ENCODE data around the gene PCDHGC5. TPM values are rescaled to one million over a fixed set of nuclear protein-coding genes. Genes with fewer than 3 reads are reported as not detected.
A peak's percentile ranks its signal among the peaks of the same experiment; 100 is the strongest.

PCDHGC5 gene
- total RNA-seq, 5 donors from 2014 or later (not counting 1 experiment from before 2014, with no cell fraction given) = not detected

DNA sequence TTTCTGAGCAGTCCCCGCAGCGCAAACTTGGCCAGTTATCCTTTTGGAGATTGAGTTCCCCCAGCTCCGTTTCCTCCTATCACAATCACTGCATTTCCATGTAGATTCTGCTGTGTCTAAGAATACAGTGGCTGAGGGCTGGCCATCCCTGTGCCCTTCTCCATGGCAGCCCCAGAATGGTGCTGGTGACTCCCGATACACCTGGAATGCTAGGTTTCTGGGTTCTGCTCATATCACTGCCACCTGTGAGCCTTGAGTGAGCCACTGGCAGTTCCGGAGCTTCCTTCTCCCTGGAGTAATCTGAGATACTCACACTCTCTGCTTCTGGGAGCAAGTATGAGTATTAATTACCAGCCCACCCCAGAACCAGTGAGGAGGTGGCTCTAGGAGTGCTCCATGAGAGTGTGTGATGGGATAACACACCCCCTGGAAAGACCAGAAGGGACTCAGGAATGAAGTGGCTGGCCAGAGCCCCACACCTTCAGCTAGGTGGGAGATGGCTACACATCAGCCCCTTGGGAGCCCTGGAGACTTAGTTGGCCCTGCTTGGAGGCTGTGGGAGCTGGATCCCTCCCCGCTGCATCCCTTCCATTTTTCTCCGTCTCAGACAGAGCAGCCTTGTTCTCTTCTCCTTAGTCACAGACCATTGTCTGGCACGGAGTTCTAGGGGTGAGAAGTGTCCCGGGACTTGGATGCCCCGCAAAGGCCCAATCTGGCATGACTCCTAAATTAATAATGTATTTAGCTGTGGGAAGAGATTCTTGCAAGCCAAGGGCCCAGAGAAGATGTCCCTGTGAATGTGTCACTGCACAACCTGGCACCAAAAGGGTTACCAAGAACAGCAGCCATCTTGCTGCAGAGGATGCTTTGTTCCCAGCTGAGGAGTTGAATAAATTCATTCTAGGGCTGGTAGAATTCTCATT lies 4.9 kb downstream of the PCDHGC5 start:
- no peak overlapping the region for H3K27ac ChIP-seq (ENCODE audit: low read length)
- peak in 1 of 35 experiments; percentile 8 for DNase-seq
- POLR2A ChIA-PET = no interaction called here
- Mint-ChIP-seq H3K4me1 (peaks cover 14 to 19% (median 16%) of the 10 kb centered on the region in 3 donors), H3K9me3 (no peaks in the 10 kb centered on the region), H3K27ac (no peak overlapping the region), H3K36me3 (no peaks in the 10 kb centered on the region), H3K4me3 (peak overlapping the region in 1 of 3 donors; percentile 77), H3K27me3 (peaks cover 73 to 81% of the 10 kb centered on the region in 2 donors)
- WGBS (ENCODE audit: insufficient coverage) = 93% methylated on average over 3 of the region's 10 CpGs
- no peak overlapping the region for H3K4me3 ChIP-seq (ENCODE audit: control insufficient read depth in 1 of 2, extremely low read depth in 1 of 2, low read length in 1 of 2)
- H3K4me1 ChIP-seq (ENCODE audit: control insufficient read depth in 1 of 2, extremely low read depth in 1 of 2, insufficient read depth in 2 of 2, low read length in 2 of 2) = peaks cover 0 to 16% of the 10 kb centered on the region in 2 experiments
- no peak for ATAC-seq (replicated peaks in 1 of 4)
- no peaks in the 10 kb centered on the region for H3K9me3 ChIP-seq
- CTCF ChIA-PET = interaction anchor here in 1 of 2 donors (1.4 kb wide), 1 partner anchor 7 kb away, joined by 5 read pairs; no protein-coding TSS in a partner anchor
- peaks cover 11 to 86% of the 10 kb centered on the region in 2 experiments for H3K27me3 ChIP-seq (replicated peaks in 1 of 2; ENCODE audit: control insufficient read depth in 2 of 2, extremely low read depth in 1 of 2, insufficient read depth in 2 of 2, low read length in 1 of 2)
- H3K36me3 ChIP-seq (ENCODE audit: control insufficient read depth in 2 of 2, extremely low read depth in 1 of 2, insufficient read depth in 1 of 2, low read length in 1 of 2) = no peaks in the 10 kb centered on the region

DNA sequence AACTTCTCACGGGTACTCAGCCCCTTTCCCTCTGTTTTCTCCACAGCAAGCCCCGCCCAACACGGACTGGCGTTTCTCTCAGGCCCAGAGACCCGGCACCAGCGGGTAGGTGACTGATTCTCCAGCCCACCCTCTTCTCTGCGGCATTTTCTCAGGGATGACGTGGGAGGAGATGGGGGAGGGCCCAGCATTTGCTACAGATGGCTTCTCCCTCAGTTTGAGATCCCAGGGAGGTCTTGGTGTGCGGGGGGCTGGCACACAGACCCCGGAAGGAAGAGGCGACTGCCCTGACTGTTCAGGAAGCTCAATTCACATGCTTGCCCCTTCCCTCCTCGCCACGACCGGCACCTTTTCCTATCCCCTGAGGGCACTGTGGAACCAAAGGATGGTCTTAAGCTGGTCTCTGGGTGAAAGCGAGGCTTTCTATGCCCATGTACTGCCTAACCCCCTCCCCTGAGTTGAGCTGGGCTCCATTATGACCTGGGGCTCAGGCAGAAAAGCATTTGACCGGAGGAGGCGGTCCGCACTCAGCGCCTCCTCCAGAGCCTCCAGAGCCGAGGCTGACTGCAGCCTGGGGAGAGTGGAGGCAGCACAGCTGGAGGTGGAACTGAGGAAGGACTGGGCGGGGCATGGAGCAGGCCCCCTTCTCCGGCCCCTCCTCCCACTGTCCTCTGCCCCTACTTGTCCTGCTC lies 6.0 kb downstream of the PCDHGC5 start:
- H3K4me1 Mint-ChIP-seq = peaks cover 14 to 19% (median 16%) of the 10 kb centered on the region in 3 donors
- peaks cover 63 to 75% of the 10 kb centered on the region in 2 donors for H3K27me3 Mint-ChIP-seq
- H3K9me3 ChIP-seq = no peaks in the 10 kb centered on the region
- no peak overlapping the region for H3K4me3 ChIP-seq (ENCODE audit: control insufficient read depth in 1 of 2, extremely low read depth in 1 of 2, low read length in 1 of 2)
- peaks cover 10 to 74% of the 10 kb centered on the region in 2 experiments for H3K27me3 ChIP-seq (replicated peaks in 1 of 2; ENCODE audit: control insufficient read depth in 2 of 2, extremely low read depth in 1 of 2, insufficient read depth in 2 of 2, low read length in 1 of 2)
- H3K9me3 Mint-ChIP-seq = no peaks in the 10 kb centered on the region
- H3K36me3 ChIP-seq (ENCODE audit: control insufficient read depth in 2 of 2, extremely low read depth in 1 of 2, insufficient read depth in 1 of 2, low read length in 1 of 2) = no peaks in the 10 kb centered on the region
- CTCF ChIA-PET = no interaction called here
- no peaks in the 10 kb centered on the region for H3K36me3 Mint-ChIP-seq
- H3K27ac ChIP-seq (ENCODE audit: low read length) = no peak overlapping the region
- H3K27ac Mint-ChIP-seq = no peak overlapping the region
- H3K4me3 Mint-ChIP-seq = peak overlapping the region in 1 of 3 donors; percentile 55
- DNase-seq (peak in 1 of 35 experiments; percentile 23), ATAC-seq (replicated peaks in 1 of 4) (no peak)
- POLR2A ChIA-PET = no interaction called here
- peaks cover 0 to 16% of the 10 kb centered on the region in 2 experiments for H3K4me1 ChIP-seq (ENCODE audit: control insufficient read depth in 1 of 2, extremely low read depth in 1 of 2, insufficient read depth in 2 of 2, low read length in 2 of 2)
- 22% methylated on average over 12 of the region's 22 CpGs for WGBS (ENCODE audit: insufficient coverage)

DNA sequence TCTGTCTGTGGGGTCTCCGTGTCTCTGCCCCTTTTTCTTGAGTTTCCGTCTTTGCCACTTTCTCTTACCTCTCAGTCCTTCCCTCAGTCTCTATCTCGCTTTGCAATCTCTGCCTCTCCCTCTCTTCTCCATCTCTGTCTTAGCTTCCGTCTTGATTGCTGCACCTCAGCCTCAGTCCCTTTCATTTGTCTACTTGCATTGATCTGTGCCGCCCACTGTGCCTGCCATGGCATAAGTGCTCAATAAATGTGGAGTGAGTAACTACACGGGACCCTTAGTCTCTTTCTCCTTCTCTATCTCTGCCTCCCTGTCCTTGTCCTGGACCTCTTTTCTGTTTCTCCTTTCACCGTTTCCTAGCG lies 6.6 kb downstream of the PCDHGC5 start:
- WGBS (ENCODE audit: insufficient coverage) = 67% methylated on average over 5 of the region's 8 CpGs
- ChIA-PET CTCF (no interaction called here), POLR2A (no interaction called here)
- Histone ChIP-seq H3K36me3 (ENCODE audit: control insufficient read depth in 2 of 2, extremely low read depth in 1 of 2, insufficient read depth in 1 of 2, low read length in 1 of 2) (no peaks in the 10 kb centered on the region), H3K27ac (ENCODE audit: low read length) (no peak overlapping the region), H3K4me1 (ENCODE audit: control insufficient read depth in 1 of 2, extremely low read depth in 1 of 2, insufficient read depth in 2 of 2, low read length in 2 of 2) (peaks cover 0 to 16% of the 10 kb centered on the region in 2 experiments), H3K9me3 (no peaks in the 10 kb centered on the region), H3K27me3 (replicated peaks in 1 of 2; ENCODE audit: control insufficient read depth in 2 of 2, extremely low read depth in 1 of 2, insufficient read depth in 2 of 2, low read length in 1 of 2) (peaks cover 8 to 69% of the 10 kb centered on the region in 2 experiments), H3K4me3 (ENCODE audit: control insufficient read depth in 1 of 2, extremely low read depth in 1 of 2, low read length in 1 of 2) (no peak overlapping the region)
- Mint-ChIP-seq H3K27me3 (peaks cover 58 to 70% of the 10 kb centered on the region in 2 donors), H3K36me3 (no peaks in the 10 kb centered on the region), H3K27ac (peak overlapping the region in 1 of 2 donors; percentile 36), H3K9me3 (no peaks in the 10 kb centered on the region), H3K4me3 (peak overlapping the region in 1 of 3 donors; percentile 55), H3K4me1 (peaks cover 14 to 19% (median 16%) of the 10 kb centered on the region in 3 donors)
- ATAC-seq (replicated peaks in 1 of 4) (no peak), DNase-seq (peak in 1 of 35 experiments; percentile 4)

DNA sequence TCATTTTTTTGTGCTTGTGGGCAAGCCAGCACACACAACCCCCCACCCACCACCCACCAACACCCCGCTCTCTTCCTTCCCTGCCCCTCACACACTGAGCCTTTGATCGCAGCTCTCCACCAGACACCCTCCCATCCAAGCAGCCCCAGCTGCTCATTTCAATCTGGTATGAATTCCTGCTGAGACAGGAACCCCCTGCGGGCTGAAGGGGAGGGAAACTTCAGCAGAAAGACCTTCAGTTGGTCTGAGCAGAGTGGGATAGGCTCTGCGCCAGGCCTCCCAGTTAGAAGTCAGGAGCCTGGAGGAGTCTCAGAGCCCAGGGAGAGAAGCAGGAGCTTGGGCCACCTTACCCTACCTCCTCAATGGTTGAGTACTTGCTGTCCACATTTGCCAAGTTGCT lies 7.2 kb downstream of the PCDHGC5 start:
- Mint-ChIP-seq H3K4me1 (peaks cover 13 to 17% (median 14%) of the 10 kb centered on the region in 3 donors), H3K27ac (no peak overlapping the region), H3K27me3 (peaks cover 52 to 64% of the 10 kb centered on the region in 2 donors), H3K4me3 (peak overlapping the region in 1 of 3 donors; percentile 55), H3K9me3 (no peaks in the 10 kb centered on the region), H3K36me3 (no peaks in the 10 kb centered on the region)
- H3K4me1 ChIP-seq (ENCODE audit: control insufficient read depth in 1 of 2, extremely low read depth in 1 of 2, insufficient read depth in 2 of 2, low read length in 2 of 2) = peaks cover 0 to 16% of the 10 kb centered on the region in 2 experiments
- H3K27me3 ChIP-seq (replicated peaks in 1 of 2; ENCODE audit: control insufficient read depth in 2 of 2, extremely low read depth in 1 of 2, insufficient read depth in 2 of 2, low read length in 1 of 2) = peaks cover 8 to 63% of the 10 kb centered on the region in 2 experiments
- ChIA-PET CTCF (interaction anchor here in 1 of 2 donors (0.5 to 1.0 kb wide), 2 partner anchors 17 to 52 kb away, joined by 3 read pairs; no protein-coding TSS in a partner anchor), POLR2A (interaction anchor here in 1 of 2 donors (0.6 kb wide), 1 partner anchor 159 kb away, joined by 8 read pairs; no protein-coding TSS in a partner anchor)
- H3K9me3 ChIP-seq = no peaks in the 10 kb centered on the region
- no peak overlapping the region for H3K27ac ChIP-seq (ENCODE audit: low read length)
- H3K4me3 ChIP-seq (ENCODE audit: control insufficient read depth in 1 of 2, extremely low read depth in 1 of 2, low read length in 1 of 2) = no peak overlapping the region
- ATAC-seq (replicated peaks in 1 of 4) (no peak), DNase-seq (no peak)
- no peaks in the 10 kb centered on the region for H3K36me3 ChIP-seq (ENCODE audit: control insufficient read depth in 2 of 2, extremely low read depth in 1 of 2, insufficient read depth in 1 of 2, low read length in 1 of 2)
- 80% methylated on average over 1 of the region's 4 CpGs for WGBS (ENCODE audit: insufficient coverage)

DNA sequence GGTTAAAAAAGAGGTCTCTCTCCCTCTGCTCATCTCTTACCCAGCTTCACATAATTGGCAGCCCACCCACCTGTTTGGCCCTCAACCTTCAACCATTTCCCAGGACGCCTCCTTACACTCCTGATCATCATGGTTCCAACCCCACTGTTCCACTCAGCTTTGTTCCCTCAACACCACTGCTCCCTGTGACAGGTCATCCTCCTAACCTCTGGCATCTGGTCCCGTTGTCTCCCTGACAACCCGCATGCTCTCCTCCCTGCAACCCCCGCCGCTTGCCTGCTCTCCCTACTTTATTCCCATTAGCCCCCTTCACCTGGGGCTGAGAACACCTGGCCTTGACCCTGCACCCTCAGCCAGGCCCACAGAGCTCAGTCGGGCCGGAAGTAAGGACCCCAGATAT lies 12.9 kb downstream of the PCDHGC5 start:
- Histone ChIP-seq H3K27me3 (replicated peaks in 1 of 2; ENCODE audit: control insufficient read depth in 2 of 2, extremely low read depth in 1 of 2, insufficient read depth in 2 of 2, low read length in 1 of 2) (peaks cover 0 to 13% of the 10 kb centered on the region in 2 experiments), H3K4me1 (ENCODE audit: control insufficient read depth in 1 of 2, extremely low read depth in 1 of 2, insufficient read depth in 2 of 2, low read length in 2 of 2) (no peaks in the 10 kb centered on the region), H3K36me3 (ENCODE audit: control insufficient read depth in 2 of 2, extremely low read depth in 1 of 2, insufficient read depth in 1 of 2, low read length in 1 of 2) (no peaks in the 10 kb centered on the region), H3K4me3 (ENCODE audit: control insufficient read depth in 1 of 2, extremely low read depth in 1 of 2, low read length in 1 of 2) (no peak overlapping the region), H3K9me3 (no peaks in the 10 kb centered on the region), H3K27ac (ENCODE audit: low read length) (no peak overlapping the region)
- ChIA-PET CTCF (interaction anchor here (1.0 kb wide), 2 partner anchors 10 to 11 kb away, joined by 3 to 4 read pairs; no protein-coding TSS in a partner anchor), POLR2A (interaction anchor here in 1 of 2 donors (0.6 kb wide), 1 partner anchor 12 kb away, joined by 3 read pairs; no protein-coding TSS in a partner anchor)
- 73% methylated on average over 1 of the region's 7 CpGs for WGBS (ENCODE audit: insufficient coverage)
- no peaks in the 10 kb centered on the region for H3K36me3 Mint-ChIP-seq
- H3K27ac Mint-ChIP-seq = no peak overlapping the region
- H3K4me3 Mint-ChIP-seq = no peak overlapping the region
- H3K9me3 Mint-ChIP-seq = no peaks in the 10 kb centered on the region
- ATAC-seq (replicated peaks in 1 of 4) (no peak), DNase-seq (no peak)
- no peaks in the 10 kb centered on the region for H3K4me1 Mint-ChIP-seq
- peaks cover 15 to 22% of the 10 kb centered on the region in 2 donors for H3K27me3 Mint-ChIP-seq

DNA sequence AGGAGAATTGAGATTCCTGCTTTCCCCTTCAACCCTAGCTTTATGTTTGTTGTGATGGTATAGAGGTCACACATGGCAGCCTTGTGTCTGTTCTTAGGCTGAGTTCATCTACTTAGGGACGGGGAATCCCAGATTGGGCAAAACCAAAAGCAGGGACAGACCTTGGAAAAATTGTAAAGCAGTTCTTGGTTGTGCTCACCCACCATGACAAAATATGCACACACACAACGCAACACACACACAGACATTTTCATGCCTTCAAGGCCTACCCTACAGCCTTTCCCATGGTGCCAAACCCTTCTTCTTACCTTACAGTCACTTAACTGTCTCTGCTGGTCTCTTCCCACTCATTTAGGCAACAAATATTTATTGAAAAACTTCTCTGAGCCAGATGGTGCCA lies 14.8 kb downstream of the PCDHGC5 start:
- Histone ChIP-seq H3K36me3 (ENCODE audit: control insufficient read depth in 2 of 2, extremely low read depth in 1 of 2, insufficient read depth in 1 of 2, low read length in 1 of 2) (no peaks in the 10 kb centered on the region), H3K27me3 (replicated peaks in 1 of 2; ENCODE audit: control insufficient read depth in 2 of 2, extremely low read depth in 1 of 2, insufficient read depth in 2 of 2, low read length in 1 of 2) (peaks cover 0 to 4% of the 10 kb centered on the region in 2 experiments), H3K27ac (ENCODE audit: low read length) (no peak overlapping the region), H3K4me1 (ENCODE audit: control insufficient read depth in 1 of 2, extremely low read depth in 1 of 2, insufficient read depth in 2 of 2, low read length in 2 of 2) (no peaks in the 10 kb centered on the region), H3K4me3 (ENCODE audit: control insufficient read depth in 1 of 2, extremely low read depth in 1 of 2, low read length in 1 of 2) (no peak overlapping the region), H3K9me3 (no peaks in the 10 kb centered on the region)
- Mint-ChIP-seq H3K9me3 (no peaks in the 10 kb centered on the region), H3K27ac (no peak overlapping the region), H3K27me3 (peaks cover 4 to 10% of the 10 kb centered on the region in 2 donors), H3K36me3 (no peaks in the 10 kb centered on the region), H3K4me3 (no peak overlapping the region), H3K4me1 (no peaks in the 10 kb centered on the region)
- WGBS (ENCODE audit: insufficient coverage) = 92% methylated on average over 2 of the region's 2 CpGs
- no peak for DNase-seq
- ChIA-PET CTCF (no interaction called here), POLR2A (no interaction called here)
- ATAC-seq (replicated peaks in 1 of 4) = no peak
